ENCODE measurements around the gene FBXL20. TPM values are rescaled to one million over a fixed set of nuclear protein-coding genes. Genes with fewer than 3 reads are reported as not detected.

The FBXL20 gene
- total RNA-seq, 1 experiment from 2014 or later = 5.0 TPM

DNA sequence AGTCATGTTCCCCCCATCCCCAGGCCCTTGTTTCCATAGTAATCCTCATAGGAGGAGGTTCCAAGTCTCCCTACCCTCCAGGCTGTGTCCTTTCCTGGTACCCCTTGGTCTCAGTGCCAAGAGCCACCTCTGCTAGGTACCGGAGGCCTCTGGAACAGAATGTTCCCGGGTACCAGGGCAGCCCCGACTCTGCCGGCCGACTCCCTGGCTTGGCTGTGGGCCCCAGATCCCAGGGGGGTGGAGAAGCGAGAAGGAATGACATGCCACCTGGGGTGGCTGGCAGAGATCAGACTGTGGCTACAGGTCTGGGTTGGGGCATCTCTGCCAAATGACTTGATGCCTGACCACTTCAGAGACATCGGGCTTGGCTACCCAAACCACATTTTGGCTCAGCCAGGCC is 179.3 kb downstream of the FBXL20 start:
- Histone ChIP-seq H3K4me1 (ENCODE audit: insufficient read depth, low read length) (no peaks in the 10 kb centered on the region), H3K9me3 (ENCODE audit: low read length) (no peaks in the 10 kb centered on the region), H3K27ac (ENCODE audit: low read length) (no peak overlapping the region), H3K9ac (ENCODE audit: low read length) (no peak overlapping the region), H3K36me3 (ENCODE audit: low read depth, low read length) (no peaks in the 10 kb centered on the region), H3K27me3 (ENCODE audit: low read length) (no peaks in the 10 kb centered on the region), H2AFZ (ENCODE audit: low read length) (no peak overlapping the region), H3K4me3 (ENCODE audit: low read length) (no peak overlapping the region), H3F3A (ENCODE audit: low read length, unreplicated experiment) (no peaks in the 10 kb centered on the region), H3K79me2 (ENCODE audit: low read length) (no peaks in the 10 kb centered on the region), H3K9me2 (replicated peaks; ENCODE audit: low read length) (no peaks in the 10 kb centered on the region), H3K4me2 (ENCODE audit: low read length) (no peak overlapping the region), H4K20me1 (ENCODE audit: low read length) (no peaks in the 10 kb centered on the region)
- TF ChIP-seq EZH2 (IDR thresholded peaks at IDR 0.05; ENCODE audit: low read length, unreplicated experiment) (no peak), EZH2phosphoT487 (IDR thresholded peaks at IDR 0.05; ENCODE audit: borderline replicate concordance, low read length) (no peak), CTCF (conservative IDR thresholded peaks at IDR 0.05; ENCODE audit: low read depth, low read length) (no peak)
- ATAC-seq = no peak
- no peak for DNase-seq
- CTCF ChIA-PET = no interaction called here
- intact Hi-C loops (cut with micrococcal nuclease) = no loop called here
- no TSS peak for BruUV-seq (replicated peaks)
- POLR2A ChIA-PET (ENCODE audit: unreplicated experiment) = no interaction called here

DNA sequence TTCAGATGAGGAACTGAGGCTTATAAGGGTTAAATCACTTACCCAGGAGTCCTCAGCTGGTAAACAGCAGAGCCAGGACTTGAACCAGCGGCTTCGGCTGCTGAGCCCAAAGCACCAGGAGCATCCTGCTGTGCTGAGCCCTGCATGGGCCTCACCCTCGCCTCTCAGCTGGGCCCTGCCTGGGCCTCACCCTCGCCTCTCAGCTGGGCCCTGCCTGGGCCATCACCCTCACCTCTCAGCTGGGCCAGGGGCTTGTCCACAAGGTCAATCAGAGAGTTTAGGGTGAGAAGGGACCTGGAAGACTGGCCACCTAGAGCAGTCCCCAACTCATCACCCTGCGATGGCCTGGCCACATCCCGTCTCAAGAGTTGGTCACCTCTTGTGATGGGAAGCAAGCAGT is 179.9 kb downstream of the FBXL20 start:
- intact Hi-C loops (cut with micrococcal nuclease) = no loop called here
- Histone ChIP-seq H3K9me3 (ENCODE audit: low read length) (no peaks in the 10 kb centered on the region), H3K9ac (ENCODE audit: low read length) (no peak overlapping the region), H3K4me2 (ENCODE audit: low read length) (no peak overlapping the region), H3K27me3 (ENCODE audit: low read length) (no peaks in the 10 kb centered on the region), H3K27ac (ENCODE audit: low read length) (no peak overlapping the region), H3K79me2 (ENCODE audit: low read length) (no peaks in the 10 kb centered on the region), H4K20me1 (ENCODE audit: low read length) (no peaks in the 10 kb centered on the region), H3K4me3 (ENCODE audit: low read length) (no peak overlapping the region), H3K36me3 (ENCODE audit: low read depth, low read length) (no peaks in the 10 kb centered on the region), H3F3A (ENCODE audit: low read length, unreplicated experiment) (no peaks in the 10 kb centered on the region), H3K9me2 (replicated peaks; ENCODE audit: low read length) (no peaks in the 10 kb centered on the region), H3K4me1 (ENCODE audit: insufficient read depth, low read length) (no peaks in the 10 kb centered on the region), H2AFZ (ENCODE audit: low read length) (no peak overlapping the region)
- DNase-seq (no peak), ATAC-seq (no peak)
- POLR2A ChIA-PET (ENCODE audit: unreplicated experiment) = no interaction called here
- CTCF ChIA-PET = no interaction called here
- BruUV-seq (replicated peaks) = no TSS peak
- TF ChIP-seq CTCF (conservative IDR thresholded peaks at IDR 0.05; ENCODE audit: low read depth, low read length) (no peak), EZH2 (IDR thresholded peaks at IDR 0.05; ENCODE audit: low read length, unreplicated experiment) (no peak), EZH2phosphoT487 (IDR thresholded peaks at IDR 0.05; ENCODE audit: borderline replicate concordance, low read length) (no peak)

GRCh38 chr17:39219647-39220154 is 181.7 kb downstream of the FBXL20 start:
- Histone ChIP-seq H3K79me2 (ENCODE audit: low read length) (no peaks in the 10 kb centered on the region), H3K9me2 (replicated peaks; ENCODE audit: low read length) (no peaks in the 10 kb centered on the region), H3K4me2 (ENCODE audit: low read length) (no peak overlapping the region), H3K36me3 (ENCODE audit: low read depth, low read length) (no peaks in the 10 kb centered on the region), H2AFZ (ENCODE audit: low read length) (no peak overlapping the region), H4K20me1 (ENCODE audit: low read length) (no peaks in the 10 kb centered on the region), H3K27me3 (ENCODE audit: low read length) (no peaks in the 10 kb centered on the region), H3K4me3 (ENCODE audit: low read length) (no peak overlapping the region), H3K4me1 (ENCODE audit: insufficient read depth, low read length) (no peaks in the 10 kb centered on the region), H3K9ac (ENCODE audit: low read length) (no peak overlapping the region), H3F3A (ENCODE audit: low read length, unreplicated experiment) (no peaks in the 10 kb centered on the region), H3K9me3 (ENCODE audit: low read length) (no peaks in the 10 kb centered on the region), H3K27ac (ENCODE audit: low read length) (no peak overlapping the region)
- DNase-seq = no peak
- intact Hi-C loops (cut with micrococcal nuclease) = no loop called here
- ChIA-PET CTCF (no interaction called here), POLR2A (ENCODE audit: unreplicated experiment) (no interaction called here)
- TF ChIP-seq EZH2 (IDR thresholded peaks at IDR 0.05; ENCODE audit: low read length, unreplicated experiment) = no peak
- TF ChIP-seq CTCF (conservative IDR thresholded peaks at IDR 0.05; ENCODE audit: low read depth, low read length) = no peak
- no peak for TF ChIP-seq EZH2phosphoT487 (IDR thresholded peaks at IDR 0.05; ENCODE audit: borderline replicate concordance, low read length)
- no peak for ATAC-seq
- no TSS peak for BruUV-seq (replicated peaks)
